ENCODE results near the gene BAD.
"Not testable (repeated sequence)": the region's sequence is repeated elsewhere in the genome, so short reads cannot be mapped to it uniquely, and the experiment has no call there.

The BAD gene

GRCh38 chr11:64256300-64256699 lies 28.2 kb downstream of the BAD start:
- DNase-seq, result no peak

- DNase-seq, result no peak
Observed at GRCh38 chr11:64255135-64256128, 29.0 kb downstream of the BAD start.

- DNase-seq, result no peak
Observed at GRCh38 chr11:64254326-64254725, 30.1 kb downstream of the BAD start.

- peak in 9 of 14 donors; percentile 28 to 80 (median 53) for DNase-seq
Observed at GRCh38 chr11:64253481-64253880, 31.0 kb downstream of the BAD start.

- DNase-seq, result no peak
Observed at GRCh38 chr11:64253043-64253442, 31.4 kb downstream of the BAD start.

- DNase-seq, result no peak
Observed at GRCh38 chr11:64252003-64252872, 32.2 kb downstream of the BAD start.

- no peak for DNase-seq
Observed at GRCh38 chr11:64251753-64252002, 32.8 kb downstream of the BAD start.

- peak in 8 of 14 donors; percentile 19 to 80 (median 43) for DNase-seq
Observed at GRCh38 chr11:64251016-64251752, 33.3 kb downstream of the BAD start, which contains the start of gene PLCB3. Gene PLCB3 (plus strand): TSS chr11:64251530. CDS start chr11:64251650, 120 bp downstream.

- DNase-seq, result no peak
Observed at GRCh38 chr11:64250415-64251015, 34.0 kb downstream of the BAD start.

- no peak for DNase-seq
Observed at GRCh38 chr11:64249563-64250414, 34.7 kb downstream of the BAD start.

GRCh38 chr11:64249038-64249437 lies 35.4 kb downstream of the BAD start:
- no peak for DNase-seq

- DNase-seq, result no peak
Observed at GRCh38 chr11:64248578-64248977, 35.9 kb downstream of the BAD start.

GRCh38 chr11:64247729-64248531 lies 36.5 kb downstream of the BAD start:
- DNase-seq, result peak in 2 of 14 donors; percentile 53 to 57

- DNase-seq, result peak in 13 of 14 donors; percentile 67 to 89 (median 73)
Observed at GRCh38 chr11:64246871-64247728, 37.4 kb downstream of the BAD start, which contains the start of gene PPP1R14B. Gene PPP1R14B (minus strand): TSS chr11:64246943. CDS start chr11:64246673, 270 bp downstream.

- DNase-seq, result not testable (repeated sequence)
Observed at GRCh38 chr11:64246621-64246870, 37.9 kb downstream of the BAD start.

GRCh38 chr11:64245797-64246620 lies 38.5 kb downstream of the BAD start:
- peak in 8 of 14 donors; percentile 16 to 78 (median 40) for DNase-seq

GRCh38 chr11:64245401-64245796 lies 39.1 kb downstream of the BAD start:
- DNase-seq, result peak in 1 of 14 donors; percentile 42

- DNase-seq, result no peak
Observed at GRCh38 chr11:64244966-64245365, 39.5 kb downstream of the BAD start.

Data from C1 segment of cervical spinal cord (tissue), 14 donors.